HG03060 (cell line): ENCODE results near the gene ARF4.

ENCODE experiments used
- ATAC-seq: cut with Tn5 transposase; IDR thresholded peaks from one replicate; pipeline ENCODE4 v1.9.1; 2021; ENCODE audit warnings: low read depth, moderate number of reproducible peaks; ENCODE audit not compliant: unreplicated experiment

Gene ARF4

DNA sequence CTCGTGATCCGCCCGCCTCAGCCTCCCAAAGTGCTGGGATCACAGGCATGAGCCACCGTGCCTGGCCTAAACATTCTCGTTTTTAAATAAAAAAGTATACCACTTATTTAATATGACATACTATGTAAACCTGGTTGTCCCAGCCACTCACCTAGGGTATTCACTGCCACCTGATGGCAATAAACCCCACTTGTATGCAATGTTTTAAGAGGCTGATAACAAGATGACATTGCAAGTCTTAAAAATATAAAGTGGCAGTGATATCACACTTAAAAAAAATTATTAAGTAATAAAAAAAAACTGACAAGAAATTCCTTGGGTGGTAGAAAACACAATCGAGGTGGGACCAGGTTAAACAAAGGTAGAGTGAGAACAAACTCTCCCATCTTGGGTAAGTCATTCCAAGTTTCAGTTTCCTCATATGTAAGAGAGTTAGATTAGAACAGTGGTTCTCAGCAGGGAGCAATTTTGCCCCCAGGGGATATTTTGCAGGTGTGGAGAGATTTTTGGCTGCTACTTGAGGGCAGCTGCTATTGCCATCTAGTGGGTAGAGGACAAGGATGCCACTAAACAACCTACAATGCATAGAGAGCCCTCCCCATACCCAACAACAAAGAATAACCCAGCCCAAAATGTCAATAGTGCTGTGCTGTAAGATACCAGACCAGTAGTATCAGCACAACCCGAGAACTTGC, 14.5 kb downstream of the ARF4 start:
- ATAC-seq = no peak

DNA sequence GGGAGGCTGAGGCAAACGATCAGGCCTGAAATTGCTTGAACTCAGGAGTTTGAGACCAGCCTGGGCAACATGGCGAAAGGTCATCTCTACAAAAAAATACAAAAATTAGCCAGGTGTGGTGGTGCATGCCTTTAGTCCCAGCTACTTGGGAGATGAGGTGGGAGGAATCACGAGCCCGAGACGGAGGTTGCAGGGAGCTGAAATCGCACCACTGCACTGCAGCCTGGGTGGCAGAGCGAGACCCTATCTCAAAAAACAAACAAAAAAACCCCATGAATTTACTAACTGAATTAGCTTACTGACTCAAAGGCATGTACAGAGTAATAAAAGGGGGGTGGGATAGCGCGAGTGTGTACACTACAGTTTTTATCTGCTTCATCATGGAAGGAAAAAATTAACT, 19.3 kb downstream of the ARF4 start:
- no peak for ATAC-seq

DNA sequence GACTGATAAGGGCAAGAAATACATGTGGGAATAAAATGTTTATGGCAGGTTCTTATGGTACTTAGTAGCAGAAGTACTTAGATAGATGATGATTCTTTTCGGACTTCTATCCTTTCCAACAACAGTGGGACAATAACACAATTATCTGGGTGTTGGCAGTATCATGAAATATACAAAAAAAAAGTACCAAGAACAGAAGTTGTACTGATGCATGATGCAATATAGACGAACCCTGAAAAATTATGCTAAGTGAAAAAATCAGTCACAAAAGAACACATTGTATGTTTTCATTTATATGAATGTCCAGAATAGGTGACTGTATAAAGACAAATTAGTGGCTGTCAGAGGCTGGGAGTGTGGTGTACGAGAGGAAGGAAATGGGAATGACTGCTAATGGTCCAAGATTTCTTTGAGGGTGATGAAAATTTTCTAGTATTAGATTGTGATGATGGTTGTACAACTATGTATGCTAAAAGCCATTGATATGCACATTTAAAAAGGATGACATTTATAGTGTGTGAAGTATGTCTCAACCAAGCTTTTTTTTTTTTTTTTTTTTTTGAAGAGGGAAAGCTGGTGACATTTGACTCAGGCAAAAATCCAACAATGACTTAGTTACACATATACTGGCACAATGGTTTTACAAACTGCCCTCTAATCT, 21.0 kb downstream of the ARF4 start:
- ATAC-seq = no peak

DNA sequence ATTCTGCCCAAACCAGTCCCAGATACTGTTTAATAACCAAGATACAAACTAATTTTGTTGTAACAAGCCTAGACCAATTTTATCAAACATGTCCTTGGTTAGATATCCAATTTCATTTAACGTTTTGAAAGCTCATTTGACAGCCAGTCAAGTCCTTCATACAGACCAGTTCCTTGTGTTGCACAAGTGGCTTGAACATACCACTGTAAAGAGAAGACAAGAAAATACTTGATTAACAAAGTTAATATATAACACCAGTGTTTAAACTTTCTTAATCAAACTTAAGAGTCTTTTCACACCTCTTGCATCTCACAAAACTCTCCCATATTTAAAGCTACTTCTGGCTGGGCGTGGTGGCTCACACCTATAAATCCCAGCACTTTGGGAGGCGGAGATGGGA, 25.0 kb downstream of the ARF4 start:
- no peak for ATAC-seq

DNA sequence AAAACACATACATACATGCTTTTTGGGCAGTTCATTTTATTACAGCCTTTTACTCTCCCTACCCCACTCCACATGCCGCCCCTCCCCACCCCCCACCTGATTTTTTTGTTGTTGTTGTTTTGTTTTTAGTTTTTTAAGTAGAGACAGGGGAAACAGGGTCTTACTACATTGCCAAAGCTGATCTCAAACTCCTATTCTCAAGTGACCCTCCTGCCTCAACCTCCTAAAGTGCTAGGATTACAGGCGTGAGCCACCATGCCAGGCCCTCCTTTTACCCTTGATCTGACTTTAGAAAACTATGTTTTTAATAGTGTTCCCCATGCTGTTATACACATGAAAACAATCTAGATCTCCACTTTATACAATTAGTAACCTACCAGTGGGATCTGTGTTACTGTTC, 26.3 kb downstream of the ARF4 start:
- no peak for ATAC-seq

- ATAC-seq = no peak
These were observed 27.2 kb downstream of the ARF4 start for GRCh38 chr3:57569859-57570450.

DNA sequence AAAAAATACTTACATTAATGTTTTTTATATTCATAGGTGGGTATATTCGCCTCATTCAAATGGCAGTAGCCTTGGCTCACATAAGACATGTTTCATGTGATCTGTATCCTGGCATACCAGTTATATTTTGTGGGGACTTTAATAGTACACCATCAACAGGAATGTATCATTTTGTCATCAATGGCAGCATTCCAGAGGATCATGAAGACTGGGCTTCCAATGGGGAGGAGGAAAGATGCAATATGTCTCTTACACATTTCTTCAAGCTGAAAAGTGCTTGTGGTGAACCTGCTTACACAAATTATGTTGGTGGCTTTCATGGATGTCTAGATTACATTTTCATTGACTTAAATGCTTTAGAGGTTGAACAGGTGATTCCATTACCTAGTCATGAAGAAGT, 37.6 kb downstream of the ARF4 start:
- no peak for ATAC-seq

DNA sequence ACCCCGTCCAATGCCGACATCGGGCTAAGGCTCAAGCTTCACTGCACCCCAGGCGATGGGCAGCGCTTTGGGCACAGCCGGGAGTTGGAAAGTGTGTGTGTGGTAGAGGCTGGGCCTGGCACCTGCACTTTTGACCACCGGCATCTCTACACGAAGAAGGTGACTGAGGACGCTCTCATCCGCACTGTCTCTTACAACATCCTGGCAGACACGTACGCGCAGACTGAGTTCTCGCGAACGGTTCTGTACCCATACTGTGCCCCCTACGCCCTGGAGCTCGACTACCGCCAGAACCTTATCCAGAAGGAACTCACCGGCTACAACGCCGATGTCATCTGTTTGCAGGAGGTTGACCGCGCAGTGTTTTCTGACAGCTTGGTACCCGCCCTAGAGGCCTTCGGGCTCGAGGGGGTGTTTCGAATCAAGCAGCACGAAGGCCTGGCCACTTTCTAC, 40.0 kb downstream of the ARF4 start:
- no peak for ATAC-seq

GRCh38 chr3:57556459-57557084, 40.6 kb downstream of the ARF4 start:
- peak; percentile 9 for ATAC-seq

DNA sequence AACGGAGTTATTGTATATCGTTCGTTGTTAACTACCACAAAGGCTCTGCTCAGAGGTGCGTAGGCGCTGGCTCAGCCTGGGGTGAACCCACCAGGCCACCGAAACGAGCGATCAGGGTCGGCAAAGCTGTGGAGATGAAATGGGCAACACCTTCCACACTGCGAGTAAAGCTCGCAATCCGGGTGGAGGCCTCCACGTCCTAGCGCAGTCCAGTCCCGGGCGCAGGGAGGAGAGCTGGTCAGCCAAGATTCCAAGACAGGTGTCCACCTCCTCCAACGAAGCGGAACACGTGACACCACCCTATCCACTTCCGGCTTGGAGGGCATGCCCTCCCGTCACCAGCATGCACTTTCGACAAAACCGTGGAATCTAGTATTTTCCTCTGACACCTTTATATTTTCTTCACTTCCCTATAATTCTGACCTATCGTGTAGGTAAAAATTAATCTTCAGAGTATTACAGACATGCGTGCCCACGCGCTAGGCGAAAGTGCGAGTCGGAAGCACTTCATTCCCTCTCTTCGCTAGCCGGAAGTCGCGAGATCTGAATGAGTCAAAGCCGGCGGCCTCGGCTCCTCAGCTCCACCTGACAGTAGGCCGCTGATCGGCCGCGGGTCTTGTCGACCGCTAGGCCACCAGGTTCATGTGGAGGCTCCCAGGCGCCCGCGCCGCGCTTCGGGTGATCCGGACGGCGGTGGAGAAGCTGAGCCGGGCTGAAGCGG, 41.2 kb downstream of the ARF4 start, which contains the start of gene PDE12:
TSS of gene PDE12 (plus strand) at position 537 of the 721 bp plus-strand sequence. CDS start at position 643, 106 bp downstream.
- peak; percentile 54 for ATAC-seq

DNA sequence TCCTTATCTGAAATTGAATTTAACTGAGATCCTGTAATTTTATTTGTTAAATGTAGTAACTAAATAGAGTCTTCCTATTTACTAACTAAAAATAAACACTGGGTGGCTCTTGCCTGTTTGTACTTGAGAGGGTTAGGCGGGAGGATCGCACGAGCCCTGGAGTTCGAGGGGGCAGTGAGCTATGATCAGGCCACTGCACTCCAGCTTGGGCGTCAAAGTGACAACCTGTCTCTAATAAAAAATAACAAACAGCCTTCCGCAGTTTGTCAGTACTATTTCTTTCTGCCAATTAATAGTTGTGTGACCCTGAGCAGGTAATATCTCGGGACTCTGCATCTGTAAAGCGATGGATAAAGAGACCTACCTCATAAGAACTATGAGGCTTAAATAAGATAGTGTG, 41.8 kb downstream of the ARF4 start:
- ATAC-seq = no peak

DNA sequence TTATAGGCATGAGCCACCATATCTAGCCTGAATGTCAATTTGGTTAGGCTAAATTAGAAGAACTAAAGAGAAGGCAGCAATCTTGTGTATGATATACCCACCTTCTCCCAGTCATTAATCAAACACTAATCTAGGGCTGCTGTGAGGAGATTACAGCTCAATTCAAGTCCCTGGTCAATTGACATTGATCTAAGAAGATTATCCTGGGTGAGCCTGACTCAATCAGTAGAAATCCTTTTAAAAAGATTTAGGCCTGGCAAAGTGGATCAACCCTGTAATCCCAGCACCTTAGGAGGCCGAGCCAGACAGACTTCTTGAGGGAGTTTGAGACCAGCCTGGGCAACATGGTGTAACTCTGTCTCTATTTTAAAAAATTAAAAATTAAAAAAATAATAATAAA, 50.5 kb downstream of the ARF4 start:
- no peak for ATAC-seq

- ATAC-seq = no peak
These were observed 51.4 kb downstream of the ARF4 start for GRCh38 chr3:57545636-57546268.

- ATAC-seq = no peak
These were observed 52.7 kb downstream of the ARF4 start, which contains the start of gene DNAH12 for GRCh38 chr3:57544181-57545125. Gene DNAH12 (minus strand): TSS chr3:57544344. CDS start chr3:57542870, 1,474 bp downstream.

DNA sequence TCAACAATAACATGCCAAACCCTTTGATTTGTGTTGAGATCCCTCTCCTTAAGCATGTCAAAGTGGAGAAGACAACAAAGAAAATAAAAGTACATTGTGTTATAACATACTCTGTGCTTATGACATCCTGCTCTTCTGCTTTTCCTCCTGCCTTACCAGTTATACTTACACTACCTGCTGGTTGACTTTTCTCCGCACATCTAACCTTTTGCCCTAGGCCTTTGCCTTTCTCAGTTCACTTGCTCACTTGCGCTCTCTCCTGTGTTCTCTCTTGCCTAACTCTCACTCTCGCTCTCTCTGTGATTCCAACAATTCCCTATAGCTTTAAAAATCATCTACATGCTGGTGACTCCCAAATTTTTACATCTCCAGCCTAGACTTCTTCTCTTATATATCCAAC, 58.7 kb downstream of the ARF4 start:
- ATAC-seq = no peak

DNA sequence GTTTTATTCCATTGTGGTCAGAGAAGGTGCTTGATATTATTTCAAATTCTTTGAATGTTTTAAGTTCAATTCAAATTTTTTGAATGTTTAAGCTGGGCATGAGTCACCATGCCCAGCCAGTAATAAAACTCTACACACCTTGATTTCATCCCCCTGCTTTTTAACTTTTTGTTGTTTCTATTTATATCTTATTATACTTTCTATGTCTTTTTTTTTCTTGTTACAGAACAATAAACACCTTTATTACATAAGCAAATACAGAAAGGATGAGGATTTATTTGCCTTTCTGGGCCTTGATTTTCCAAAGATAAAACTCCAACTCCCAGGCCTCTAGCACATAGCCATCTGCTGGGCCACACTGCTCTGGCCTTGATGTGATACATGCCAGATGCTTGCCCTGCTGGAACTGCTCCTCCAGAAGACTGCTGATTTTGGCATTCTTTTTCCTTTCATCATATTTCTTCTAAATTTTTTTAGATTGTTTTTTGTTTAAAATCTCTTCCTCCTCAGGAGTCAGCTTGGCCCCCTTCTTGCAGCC, 67.0 kb downstream of the ARF4 start:
- ATAC-seq = no peak
